MM.1S (cell line): ENCODE measurements around the gene FRMD4B.

ENCODE experiments used
- DNase-seq: peaks from one replicate; pipeline ENCODE4 v3.0.0-alpha.2; 2015
- H2AFZ ChIP-seq: fragments of 300-600 bp; sonication (generic); 2 replicates; pipeline ENCODE4 v1.6.0; 2016; ENCODE audit warnings: antibody characterized with exemption, low read length
- H3F3A ChIP-seq: fragments of 300-600 bp; sonication (generic); 2 replicates; pipeline ENCODE4 v1.6.1; 2016; ENCODE audit warnings: mild to moderate bottlenecking, antibody characterized with exemption, low read length, moderate library complexity, mixed read lengths; ENCODE audit not compliant: insufficient read depth
- H3K27ac ChIP-seq: fragments of 300-600 bp; sonication (generic); 2 replicates; pipeline ENCODE4 v1.5.1; 2016; ENCODE audit warnings: mild to moderate bottlenecking, low read length
- H3K27me3 ChIP-seq: fragments of 300-600 bp; sonication (generic); replicated peaks from 2 replicates; pipeline ENCODE4 v1.6.0; 2016; ENCODE audit warnings: low read length; ENCODE audit not compliant: insufficient read depth
- H3K36me3 ChIP-seq: fragments of 300-600 bp; sonication (generic); replicated peaks from 2 replicates; pipeline ENCODE4 v1.6.1; 2016; ENCODE audit warnings: mild to moderate bottlenecking, low read length, mixed read lengths; ENCODE audit not compliant: insufficient read depth
- H3K4me1 ChIP-seq: fragments of 300-600 bp; sonication (generic); 2 replicates; pipeline ENCODE4 v1.6.1; 2016; ENCODE audit warnings: low read length, mixed read lengths
- H3K4me2 ChIP-seq: fragments of 300-600 bp; sonication (generic); 2 replicates; pipeline ENCODE4 v1.6.0; 2016; ENCODE audit warnings: low read depth, low read length
- H3K4me3 ChIP-seq: fragments of 300-600 bp; sonication (generic); 2 replicates; pipeline ENCODE4 v1.5.1; 2016; ENCODE audit warnings: low read length, mixed read lengths
- H3K79me2 ChIP-seq: fragments of 300-600 bp; sonication (generic); 2 replicates; pipeline ENCODE4 v1.6.1; 2016; ENCODE audit warnings: mixed run types, low read length, mixed read lengths
- H3K9ac ChIP-seq: fragments of 300-600 bp; sonication (generic); 2 replicates; pipeline ENCODE4 v1.6.1; 2016; ENCODE audit warnings: low read length, mixed read lengths
- H3K9me2 ChIP-seq: fragments of 300-600 bp; sonication (generic); replicated peaks from 2 replicates; pipeline ENCODE4 v1.6.1; 2016; ENCODE audit warnings: mild to moderate bottlenecking, low read length, mixed read lengths; ENCODE audit not compliant: insufficient read depth
- H3K9me3 ChIP-seq: fragments of 300-600 bp; sonication (generic); replicated peaks from 2 replicates; pipeline ENCODE4 v1.6.1; 2016; ENCODE audit warnings: mild to moderate bottlenecking, low read length, mixed read lengths; ENCODE audit not compliant: insufficient read depth
- H4K20me1 ChIP-seq: fragments of 300-600 bp; sonication (generic); 2 replicates; pipeline ENCODE4 v1.6.1; 2016; ENCODE audit warnings: mild to moderate bottlenecking, low read length, moderate library complexity, mixed read lengths; ENCODE audit not compliant: insufficient read depth
- CTCF ChIP-seq: fragments of 300-600 bp; sonication (generic); IDR thresholded peaks from 2 replicates; pipeline ENCODE4 v1.5.1; 2016; ENCODE audit warnings: antibody characterized with exemption, low read length, mixed read lengths
- EZH2 ChIP-seq: fragments of 300-600 bp; sonication (generic); optimal IDR thresholded peaks from 2 replicates; pipeline ENCODE3; 2017; ENCODE audit warnings: low read depth, mild to moderate bottlenecking, antibody characterized with exemption, low read length, mixed read lengths
- EZH2phosphoT487 ChIP-seq: fragments of 300-600 bp; sonication (generic); IDR thresholded peaks from 2 replicates; pipeline ENCODE4 v1.6.1; 2018; ENCODE audit warnings: antibody characterized with exemption, low read length

FRMD4B gene

GRCh38 chr3:69425249-69425648, 39.4 kb upstream of the FRMD4B start:
- H3K4me1 ChIP-seq: no peaks in the 10 kb centered on the region
- H2AFZ ChIP-seq: no peak overlapping the region
- no peak overlapping the region for H3K9ac ChIP-seq
- no peak overlapping the region for H3K4me3 ChIP-seq
- DNase-seq: peak; percentile 76
- H3K27me3 ChIP-seq: no peaks in the 10 kb centered on the region
- no peaks in the 10 kb centered on the region for H3K9me3 ChIP-seq
- no peaks in the 10 kb centered on the region for H3K36me3 ChIP-seq
- TF ChIP-seq CTCF (peak; percentile 76), EZH2phosphoT487 (no peak)
- no peaks in the 10 kb centered on the region for H3K79me2 ChIP-seq
- no peak overlapping the region for H3K4me2 ChIP-seq
- no peaks in the 10 kb centered on the region for H3K9me2 ChIP-seq
- no peaks in the 10 kb centered on the region for H3F3A ChIP-seq
- no peak overlapping the region for H3K27ac ChIP-seq
- H4K20me1 ChIP-seq: no peaks in the 10 kb centered on the region

GRCh38 chr3:69423463-69424155, 37.7 kb upstream of the FRMD4B start:
- no peaks in the 10 kb centered on the region for H3K4me1 ChIP-seq
- TF ChIP-seq EZH2 (no peak), CTCF (no peak), EZH2phosphoT487 (no peak)
- no peak overlapping the region for H2AFZ ChIP-seq
- no peaks in the 10 kb centered on the region for H3F3A ChIP-seq
- H3K36me3 ChIP-seq: no peaks in the 10 kb centered on the region
- H3K9me3 ChIP-seq: no peaks in the 10 kb centered on the region
- no peak overlapping the region for H3K9ac ChIP-seq
- no peak for DNase-seq
- H3K9me2 ChIP-seq: no peaks in the 10 kb centered on the region
- no peak overlapping the region for H3K4me2 ChIP-seq
- no peak overlapping the region for H3K27ac ChIP-seq
- no peaks in the 10 kb centered on the region for H3K27me3 ChIP-seq
- no peaks in the 10 kb centered on the region for H4K20me1 ChIP-seq
- no peaks in the 10 kb centered on the region for H3K79me2 ChIP-seq
- no peak overlapping the region for H3K4me3 ChIP-seq

DNA sequence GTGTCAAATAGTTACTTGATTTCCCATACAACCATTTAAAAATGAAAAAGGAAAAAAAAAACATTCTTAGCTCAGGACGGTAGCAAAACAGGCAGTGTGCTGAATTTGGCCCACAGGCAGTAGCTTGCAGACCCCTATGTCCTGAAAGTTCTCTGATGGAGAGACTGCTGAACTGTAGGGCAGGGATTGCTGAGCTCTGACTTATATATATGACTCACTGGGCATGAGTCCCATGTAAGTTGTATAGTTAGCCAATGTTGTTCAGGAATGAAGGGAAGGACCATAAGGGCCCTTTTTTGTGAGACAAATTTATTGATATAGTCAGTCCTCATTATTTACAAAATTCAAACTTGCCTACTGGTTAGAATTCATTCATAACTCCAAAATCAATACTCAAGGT, 36.9 kb upstream of the FRMD4B start:
- H3K4me2 ChIP-seq: no peak overlapping the region

More for the DNA sequence above, 36.9 kb upstream of the FRMD4B start:
- H3K36me3 ChIP-seq: no peaks in the 10 kb centered on the region
- TF ChIP-seq EZH2phosphoT487 (no peak), EZH2 (no peak), CTCF (no peak)
- H3K27me3 ChIP-seq: no peaks in the 10 kb centered on the region
- no peaks in the 10 kb centered on the region for H4K20me1 ChIP-seq
- H3K9ac ChIP-seq: no peak overlapping the region
- no peaks in the 10 kb centered on the region for H3K9me2 ChIP-seq
- no peaks in the 10 kb centered on the region for H3K9me3 ChIP-seq
- no peaks in the 10 kb centered on the region for H3F3A ChIP-seq
- no peak for DNase-seq
- H3K27ac ChIP-seq: no peak overlapping the region
- no peaks in the 10 kb centered on the region for H3K4me1 ChIP-seq
- H3K79me2 ChIP-seq: no peaks in the 10 kb centered on the region
- H2AFZ ChIP-seq: no peak overlapping the region
- H3K4me3 ChIP-seq: no peak overlapping the region
